HepG2 (cell line): ENCODE data around the gene GRM7. TPM values are rescaled to one million over a fixed set of nuclear protein-coding genes. Genes with fewer than 3 reads are reported as not detected.

Experiments used
- ATAC-seq: fragments of 200-7000 bp; cut with Tn5 transposase; 3 replicates; pipeline ENCODE4 v1.9.1; 2020; ENCODE audit warnings: mild to moderate bottlenecking, moderate library complexity
- BruUV-seq: library from RNA; stranded (reverse); fragments of 400-500 nt; replicated peaks from 2 replicates; lab custom pipeline; 2021; lab: Mats Ljungman, UMichigan
- CTCF ChIA-PET: fragments of 300-600 bp; formaldehyde crosslinking; extraction: SDS; loops from one replicate; lab custom pipeline; 2021; ENCODE audit warnings: low total read pairs, inconsistent platforms, low intra/inter-chr PET ratio; lab: Yijun Ruan, JAX
- POLR2A ChIA-PET: fragments of 350-600 bp; sonication (Branson Sonifier 250); formaldehyde crosslinking; loops from one replicate; lab custom pipeline; 2020; ENCODE audit warnings: antibody characterized with exemption, inconsistent platforms; lab: Yijun Ruan, JAX
- DNase-seq: peaks from one replicate; pipeline ENCODE4 v3.0.0-alpha.2; 2015; ENCODE audit warnings: low spot score
- FAIRE-seq: peaks from 3 replicates; lab custom pipeline; 2011; peaks lifted over from hg19 to GRCh38; lab: Jason Lieb, UNC
- H2AFZ ChIP-seq: one replicate; pipeline ENCODE4 v1.6.1; 2011; ENCODE audit warnings: low read length, inconsistent platforms
- H3K27ac ChIP-seq: fragments of 300-600 bp; 3 replicates; pipeline ENCODE4 v1.8.0; 2011; ENCODE audit warnings: mixed run types, mild to moderate bottlenecking, mixed read lengths, low read length, inconsistent platforms; ENCODE audit not compliant: insufficient read depth; ENCODE audit errors: extremely low read length
- H3K27me3 ChIP-seq, 2 experiments: fragments of 200-600 bp in 1 of 2; 2 replicates in 1 of 2; 3 replicates in 1 of 2; pipeline versions ENCODE4 v1.6.0 to v1.8.0; 2011; ENCODE audit warnings: low read length in 2 of 2, mild to moderate bottlenecking in 2 of 2, moderate library complexity in 2 of 2, inconsistent platforms in 1 of 2; ENCODE audit not compliant: insufficient read depth in 2 of 2, control insufficient read depth in 1 of 2
- H3K36me3 ChIP-seq, 2 experiments: fragments of 200-600 bp in 1 of 2; replicated peaks in 1 of 2; 2 replicates in 1 of 2; 3 replicates in 1 of 2; pipeline versions ENCODE4 v1.5.1 to v1.8.0; 2011; ENCODE audit warnings: low read length in 2 of 2, inconsistent platforms in 1 of 2; ENCODE audit not compliant: insufficient read depth in 2 of 2, control insufficient read depth in 1 of 2
- H3K4me1 ChIP-seq: 2 replicates; pipeline ENCODE4 v1.5.1; 2012; ENCODE audit warnings: low read length, inconsistent platforms; ENCODE audit not compliant: insufficient read depth
- H3K4me2 ChIP-seq: 2 replicates; pipeline ENCODE4 v1.6.0; 2011; ENCODE audit warnings: low read depth, low read length, inconsistent platforms
- H3K4me3 ChIP-seq, 3 experiments: fragments of 200-600 bp in 1 of 3; sonication (generic), shearing (Covaris generic) in 1 of 3; replicated peaks in 1 of 3; 2 replicates each; pipeline ENCODE4 v1.5.1; 2011 to 2016; ENCODE audit warnings: low read length in 3 of 3, inconsistent platforms in 2 of 3, low read depth in 2 of 3, mild to moderate bottlenecking in 2 of 3, control low read depth in 1 of 3, mixed read lengths in 1 of 3; ENCODE audit not compliant: insufficient read depth in 1 of 3
- H3K79me2 ChIP-seq: one replicate; pipeline ENCODE4 v1.6.1; 2011; ENCODE audit warnings: low read length, inconsistent platforms; ENCODE audit not compliant: insufficient read depth
- H3K9ac ChIP-seq: 2 replicates; pipeline ENCODE4 v1.6.0; 2011; ENCODE audit warnings: mild to moderate bottlenecking, low read depth, low read length, inconsistent platforms; ENCODE audit not compliant: insufficient read depth
- H3K9me3 ChIP-seq: 2 replicates; pipeline ENCODE4 v1.5.1; 2012; ENCODE audit warnings: mild to moderate bottlenecking, low read length
- H4K20me1 ChIP-seq: 2 replicates; pipeline ENCODE4 v1.6.0; 2011; ENCODE audit warnings: inconsistent platforms, mild to moderate bottlenecking, low read length, moderate library complexity; ENCODE audit not compliant: insufficient read depth
- ATF7 ChIP-seq, 2 experiments: fragments of 450-650 bp in 1 of 2; sonication (generic) in 1 of 2; formaldehyde crosslinking in 1 of 2; IDR thresholded peaks; 2 replicates each; pipeline versions ENCODE4 v1.4.0 to v1.6.1; 2016 to 2020; ENCODE audit warnings: antibody characterized with exemption in 1 of 2, mild to moderate bottlenecking in 1 of 2, missing genetic modification reagents in 1 of 2
- BHLHE40 ChIP-seq: IDR thresholded peaks from 2 replicates; pipeline ENCODE4 v1.6.1; 2011; ENCODE audit warnings: low read length, improper control_type of control experiment
- MAFF ChIP-seq: IDR thresholded peaks from 2 replicates; pipeline ENCODE4 v1.6.1; 2011; ENCODE audit warnings: low read depth, low read length, improper control_type of control experiment
- MAFK ChIP-seq, 2 experiments: IDR thresholded peaks in 1 of 2; conservative IDR thresholded peaks in 1 of 2; 2 replicates each; pipeline ENCODE4 v1.6.1; 2011; ENCODE audit warnings: improper control_type of control experiment in 2 of 2, low read length in 2 of 2
- MLLT10 ChIP-seq: sonication (generic); formaldehyde crosslinking; IDR thresholded peaks from 2 replicates; pipeline ENCODE4 v1.4.0; 2020; ENCODE audit warnings: missing genetic modification reagents
- NCOR1 ChIP-seq: fragments of 200-600 bp; sonication (generic); IDR thresholded peaks from 2 replicates; pipeline ENCODE4 v1.7.0; 2017; ENCODE audit warnings: antibody characterized with exemption, low read length, borderline replicate concordance
- PPARG ChIP-seq: conservative IDR thresholded peaks from 2 replicates; pipeline ENCODE4 v1.6.1; 2016; ENCODE audit warnings: missing biosample characterization, missing genetic modification reagents
- SOX13 ChIP-seq, 3 experiments: fragments of 450-650 bp in 1 of 3; sonication (generic) in 1 of 3; formaldehyde crosslinking in 1 of 3; IDR thresholded peaks in 2 of 3; conservative IDR thresholded peaks in 1 of 3; 2 replicates each; pipeline versions ENCODE4 v1.5.0 to v1.6.1; 2016 to 2020; ENCODE audit warnings: antibody characterized with exemption in 1 of 3, mild to moderate bottlenecking in 1 of 3, missing compliant biosample characterization in 1 of 3, missing genetic modification reagents in 1 of 3, moderate library complexity in 1 of 3
- SP5 ChIP-seq: IDR thresholded peaks from 2 replicates; pipeline ENCODE4 v1.6.1; 2016; ENCODE audit warnings: low read depth, borderline replicate concordance
- U2AF2 ChIP-seq: fragments of 200-400 bp; formaldehyde crosslinking; IDR thresholded peaks from 2 replicates; pipeline ENCODE4 v1.6.1; 2017; ENCODE audit warnings: low read depth, mild to moderate bottlenecking, low read length
- YY1 ChIP-seq: IDR thresholded peaks from 2 replicates; pipeline ENCODE4 v1.6.1; 2011; ENCODE audit warnings: low read length, low read depth, moderate library complexity, mild to moderate bottlenecking; ENCODE audit not compliant: insufficient read depth, insufficient replicate concordance
- ZBTB49 ChIP-seq: sonication (generic); formaldehyde crosslinking; IDR thresholded peaks from 2 replicates; pipeline ENCODE4 v1.4.0; 2020; ENCODE audit warnings: missing genetic modification reagents, borderline replicate concordance
- ZMAT3 ChIP-seq: sonication (generic); formaldehyde crosslinking; conservative IDR thresholded peaks from 2 replicates; pipeline ENCODE4 v1.7.0; 2021; ENCODE audit warnings: missing genetic modification reagents
- ZNF468 ChIP-seq: sonication (generic); formaldehyde crosslinking; IDR thresholded peaks from 2 replicates; pipeline ENCODE4 v1.8.0; 2022; ENCODE audit warnings: mild to moderate bottlenecking, moderate library complexity, missing genetic modification reagents
- ZNF670 ChIP-seq: sonication (generic); formaldehyde crosslinking; IDR thresholded peaks from 2 replicates; pipeline ENCODE4 v1.8.0; 2022; ENCODE audit warnings: mild to moderate bottlenecking, missing genetic modification reagents, borderline replicate concordance
- WGBS: methylation state at CpG from one replicate; pipeline ENCODE4 v1.1.6; 2017; ENCODE audit warnings: low lambda C conversion rate; 5-methylcytosine and 5-hydroxymethylcytosine counted together
- in situ Hi-C: cut with HindIII; loops from 2 replicates; pipeline ENCODE4 v1.10.0; 2017; ENCODE audit warnings: low pct_unique_long_range_greater_than_20kb; ENCODE audit not compliant: extremely low pct_ligation_motif_present
- intact Hi-C: fragments of 100-400 bp; cut with micrococcal nuclease; formaldehyde crosslinking; loops from one replicate; pipeline ENCODE4 v1.10.0; 2022; ENCODE audit not compliant: unreplicated experiment
- polyA plus RNA-seq, 8 experiments: library from polyadenylated mRNA; depleted of rRNA in 3 of 8; stranded (reverse) in 7 of 8; unstranded in 1 of 8; fragments of >200 nt; fragmentation: Illumina TruSeq in 4 of 8; extraction: Trizol in 4 of 8; gene quantifications; 2 replicates each; pipeline versions ENCODE4 v1.2.1 to v1.2.3, GENCODE V29; 2011 to 2016; ENCODE audit warnings: low read depth in 4 of 8, missing spikeins in 1 of 8, mixed read lengths in 1 of 8; ENCODE audit not compliant: insufficient read depth in 1 of 8
- total RNA-seq, 5 experiments: library from RNA; depleted of rRNA; stranded (reverse); fragments of >200 nt; fragmentation: Illumina TruSeq; extraction: Trizol; gene quantifications; 2 replicates each; pipeline ENCODE4 v1.2.3, GENCODE V29; 2016; ENCODE audit warnings: low read depth in 1 of 5
- TF ChIP-seq, protein P1 (sequence below): sonication (generic); formaldehyde crosslinking; IDR thresholded peaks from 2 replicates; pipeline ENCODE4 v1.8.1; 2023; ENCODE audit warnings: mild to moderate bottlenecking, moderate library complexity, missing genetic modification reagents

Gene GRM7
- total and polyA plus RNA-seq, 2 of the 13 experiments (the other 11 are each of a cell fraction or from before 2014, with no cell fraction given) = not detected

- POLR2A ChIA-PET = no interaction called here
- no peak overlapping the region for H3K9ac ChIP-seq
- H3K27ac ChIP-seq = no peak overlapping the region
- no peaks in the 10 kb centered on the region for H4K20me1 ChIP-seq
- CTCF ChIA-PET = no interaction called here
- no peak overlapping the region for H2AFZ ChIP-seq
- TF ChIP-seq U2AF2 (no peak), YY1 (no peak), ZMAT3 (CRISPR knock-in tag) (no peak), MAFK (conservative IDR thresholded peaks at IDR 0.05 in 1 of 2, IDR thresholded peaks at IDR 0.05 in 1 of 2; ENCODE audit: low read length in 2 of 2) (peak; percentile 39 to 75; a peak in 3 of 4 replicates), MAFF (peak; percentile 65)
- ATAC-seq = no peak
- BruUV-seq = no TSS peak
- H3K4me1 ChIP-seq = no peaks in the 10 kb centered on the region
- in situ Hi-C loops = no loop called here
- H3K9me3 ChIP-seq = peaks cover 74% of the 10 kb centered on the region
- WGBS = 0% methylated on average over 1 of the region's 1 CpG
- intact Hi-C loops = no loop called here
- H3K4me3 ChIP-seq = no peak overlapping the region
- no peaks in the 10 kb centered on the region for H3K36me3 ChIP-seq
- FAIRE-seq = no peak
- no peak for DNase-seq
- H3K4me2 ChIP-seq = no peak overlapping the region
- no peaks in the 10 kb centered on the region for H3K79me2 ChIP-seq
- H3K27me3 ChIP-seq = no peaks in the 10 kb centered on the region
These were observed 55.0 kb downstream of the GRM7 start for GRCh38 chr3:6915898-6916297.

DNA sequence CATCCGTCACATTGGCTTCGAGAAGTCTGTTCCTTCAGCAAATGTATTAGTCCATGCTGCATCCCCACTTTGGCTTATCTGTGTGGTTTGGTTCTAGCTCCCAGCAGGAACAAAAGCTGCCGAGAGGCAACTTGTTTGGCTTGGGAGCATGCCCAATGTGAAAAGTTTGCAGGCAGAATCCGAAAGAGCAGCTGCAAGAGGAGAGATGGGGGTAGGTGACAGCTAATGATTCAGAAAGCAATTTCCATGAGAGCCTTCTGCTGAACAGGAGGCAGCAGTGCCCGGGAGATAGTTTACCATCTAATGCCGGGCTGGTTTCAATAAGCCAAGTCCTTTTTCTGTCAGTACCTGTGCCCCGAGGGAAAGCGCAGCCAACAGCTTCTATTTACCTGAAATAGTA, 60.2 kb downstream of the GRM7 start:
- Histone ChIP-seq H3K4me1 (no peaks in the 10 kb centered on the region), H3K9me3 (peaks cover 75% of the 10 kb centered on the region), H3K79me2 (no peaks in the 10 kb centered on the region), H3K4me3 (no peak overlapping the region), H3K9ac (no peak overlapping the region), H3K36me3 (no peaks in the 10 kb centered on the region), H3K4me2 (no peak overlapping the region), H2AFZ (no peak overlapping the region), H4K20me1 (no peaks in the 10 kb centered on the region), H3K27me3 (no peaks in the 10 kb centered on the region), H3K27ac (no peak overlapping the region)
- intact Hi-C loops (no loop called here), in situ Hi-C loops (no loop called here)
- DNase-seq (no peak), ATAC-seq (no peak), FAIRE-seq (no peak)
- CTCF ChIA-PET = no interaction called here
- 27% methylated on average over 8 of the region's 8 CpGs for WGBS
- POLR2A ChIA-PET = no interaction called here
- no TSS peak for BruUV-seq
- TF ChIP-seq ZBTB49 (CRISPR knock-in tag) = no peak
- no peak for TF ChIP-seq NCOR1
- no peak for TF ChIP-seq SOX13 (IDR thresholded peaks at IDR 0.05)
- TF ChIP-seq SOX13 (CRISPR knock-in tag; conservative IDR thresholded peaks at IDR 0.05 in 1 of 2, IDR thresholded peaks at IDR 0.05 in 1 of 2) = no peak
- TF ChIP-seq MLLT10 (CRISPR knock-in tag) = no peak
- no peak for TF ChIP-seq BHLHE40
- no peak for TF ChIP-seq PPARG (CRISPR knock-in tag)
- no peak for TF ChIP-seq SP5 (CRISPR knock-in tag)
- TF ChIP-seq ZNF468 (CRISPR knock-in tag) = no peak
- no peak for TF ChIP-seq ZNF670 (CRISPR knock-in tag)
- TF ChIP-seq, protein P1, sequence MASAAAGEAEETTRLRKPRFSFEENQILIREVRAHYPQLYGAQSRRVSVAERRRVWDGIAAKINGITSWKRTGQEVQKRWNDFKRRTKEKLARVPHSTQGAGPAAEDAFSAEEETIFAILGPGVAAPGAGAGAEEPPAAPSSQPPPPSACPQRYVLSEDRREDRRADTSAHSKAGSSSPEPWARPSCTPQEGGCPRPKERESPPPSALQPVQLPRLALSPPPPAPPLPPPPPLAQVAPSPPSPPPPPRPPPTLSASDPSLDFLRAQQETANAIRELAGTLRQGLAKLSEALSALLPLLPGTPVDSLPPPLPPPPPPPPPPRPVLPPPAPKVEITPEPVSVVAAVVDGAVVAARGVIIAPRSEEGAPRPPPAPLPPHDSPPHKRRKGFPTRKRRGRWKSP (CRISPR knock-in tag) = no peak
- TF ChIP-seq ATF7 (IDR thresholded peaks at IDR 0.05) = no peak
- TF ChIP-seq ATF7 (CRISPR knock-in tag; IDR thresholded peaks at IDR 0.05) = no peak
